Upper lobe of left lung (tissue), 6 donors: ENCODE measurements around the gene MOXD1. TPM values are rescaled to one million over a fixed set of nuclear protein-coding genes. Genes with fewer than 3 reads are reported as not detected.
"Not testable (repeated sequence)": the region's sequence is repeated elsewhere in the genome, so short reads cannot be mapped to it uniquely, and the experiment has no call there.

Experiments used
- ATAC-seq, 2 donors: fragments of 200-7000 bp; cut with Tn5 transposase; one replicate each; pipeline ENCODE4 v1.9.1; 2022; ENCODE audit warnings: mild to moderate bottlenecking in 2 of 2, moderate library complexity in 2 of 2; ENCODE audit not compliant: low FRiP score in 2 of 2
- DNase-seq, 2 donors: peaks; one replicate each; pipeline ENCODE4 v3.0.0-alpha.2; 2019 to 2020
- H3K27ac ChIP-seq, 4 donors: fragments of 200-600 bp; sonication (generic); one replicate each; pipeline ENCODE4 v1.5.1; 2016 to 2019
- H3K27me3 ChIP-seq, 4 donors: fragments of 200-600 bp; sonication (generic); one replicate each; pipeline ENCODE4 v1.5.1; 2017 to 2019
- H3K36me3 ChIP-seq, 4 donors: fragments of 200-600 bp; sonication (generic); one replicate each; pipeline ENCODE4 v1.5.1; 2016 to 2019
- H3K4me1 ChIP-seq, 4 donors: fragments of 200-600 bp; sonication (generic); one replicate each; pipeline ENCODE4 v1.5.1; 2018 to 2019
- H3K4me3 ChIP-seq, 4 donors: fragments of 200-600 bp; sonication (generic); one replicate each; pipeline ENCODE4 v1.5.1; 2017 to 2019; ENCODE audit warnings: mild to moderate bottlenecking in 2 of 4, moderate library complexity in 1 of 4
- H3K9me3 ChIP-seq, 4 donors: fragments of 200-600 bp; sonication (generic); one replicate each; pipeline ENCODE4 v1.5.1; 2018 to 2019
- CTCF ChIP-seq, 6 experiments: fragments of 450-650 bp in 4 of 6; fragments of 200-600 bp in 2 of 6; sonication (generic) in 2 of 6; IDR thresholded peaks; one replicate each; pipeline ENCODE4 v1.5.1; 2016 to 2019; ENCODE audit warnings: antibody characterized with exemption in 6 of 6
- EP300 ChIP-seq, 4 donors: sonication (generic); formaldehyde crosslinking; IDR thresholded peaks; one replicate each; pipeline ENCODE4 v1.5.1; 2017; ENCODE audit warnings: antibody characterized with exemption in 4 of 4, control low read depth in 2 of 4
- POLR2A ChIP-seq, 4 donors: fragments of 450-650 bp; IDR thresholded peaks; one replicate each; pipeline ENCODE4 v1.5.1; 2016 to 2017; ENCODE audit warnings: antibody characterized with exemption in 4 of 4, mild to moderate bottlenecking in 2 of 4
- POLR2AphosphoS5 ChIP-seq, 2 donors: sonication (generic); formaldehyde crosslinking; IDR thresholded peaks; one replicate each; pipeline ENCODE4 v1.5.1; 2017; ENCODE audit warnings: antibody characterized with exemption in 2 of 2
- WGBS, 2 donors: methylation state at CpG; one replicate each; pipeline ENCODE4 v1.1.5; 2017 to 2018; 5-methylcytosine and 5-hydroxymethylcytosine counted together
- total RNA-seq, 6 donors: library from RNA; depleted of rRNA in 4 of 6; stranded (reverse); fragments of >200 nt in 4 of 6; gene quantifications; one replicate each; pipeline versions ENCODE4 v1.1.0 to v1.2.1, GENCODE V29; 2016 to 2021
- donor health status: DM: no; HTN: no; CAD: no; lungs with moderate emphysema.
- donor health status: DM: no; HTN: yes; CAD: no; lungs with severe emphysema.

Gene MOXD1
- total RNA-seq, 6 donors from 2014 or later, result 3.5 to 24.4 (median 11.0) TPM

GRCh38 chr6:132361101-132361500, 40.2 kb downstream of the MOXD1 start:
- H3K4me1 ChIP-seq, result no peaks in the 10 kb centered on the region

GRCh38 chr6:132359886-132360285, 41.4 kb downstream of the MOXD1 start:
- Histone ChIP-seq H3K4me1 (no peaks in the 10 kb centered on the region), H3K27ac (no peak overlapping the region), H3K9me3 (no peaks in the 10 kb centered on the region), H3K4me3 (no peak overlapping the region), H3K27me3 (no peaks in the 10 kb centered on the region), H3K36me3 (no peaks in the 10 kb centered on the region)
- TF ChIP-seq POLR2A (IDR thresholded peaks at IDR 0.05) (no peak), EP300 (IDR thresholded peaks at IDR 0.05) (no peak), CTCF (IDR thresholded peaks at IDR 0.05) (no peak), POLR2AphosphoS5 (IDR thresholded peaks at IDR 0.05) (no peak)
- no peak for ATAC-seq
- no peak for DNase-seq
- WGBS, 2 donors, result 71 to 78% methylated on average over 2 of the region's 2 CpGs

More at GRCh38 chr6:132361101-132361500, 40.2 kb downstream of the MOXD1 start:
- no peak overlapping the region for H3K4me3 ChIP-seq
- H3K36me3 ChIP-seq, result no peaks in the 10 kb centered on the region
- no peak for ATAC-seq
- no peaks in the 10 kb centered on the region for H3K27me3 ChIP-seq
- no peaks in the 10 kb centered on the region for H3K9me3 ChIP-seq
- no peak for TF ChIP-seq EP300 (IDR thresholded peaks at IDR 0.05)
- 54 to 75% methylated on average over 1 of the region's 1 CpG for WGBS, 2 donors
- no peak for DNase-seq
- H3K27ac ChIP-seq, result no peak overlapping the region

- Histone ChIP-seq H3K4me1 (no peaks in the 10 kb centered on the region), H3K36me3 (no peaks in the 10 kb centered on the region), H3K27ac (no peak overlapping the region), H3K27me3 (no peaks in the 10 kb centered on the region), H3K4me3 (no peak overlapping the region), H3K9me3 (no peaks in the 10 kb centered on the region)
- ATAC-seq (no peak), DNase-seq (no peak)
- TF ChIP-seq POLR2A (IDR thresholded peaks at IDR 0.05), result no peak
- no peak for TF ChIP-seq CTCF (IDR thresholded peaks at IDR 0.05)
- no peak for TF ChIP-seq POLR2AphosphoS5 (IDR thresholded peaks at IDR 0.05)
- TF ChIP-seq EP300 (IDR thresholded peaks at IDR 0.05), result no peak
Measured at GRCh38 chr6:132357120-132357519, 44.2 kb downstream of the MOXD1 start.

GRCh38 chr6:132354517-132355167, 46.6 kb downstream of the MOXD1 start:
- Histone ChIP-seq H3K9me3 (no peaks in the 10 kb centered on the region), H3K27ac (no peak overlapping the region), H3K36me3 (no peaks in the 10 kb centered on the region), H3K4me3 (no peak overlapping the region), H3K4me1 (no peaks in the 10 kb centered on the region), H3K27me3 (no peaks in the 10 kb centered on the region)
- TF ChIP-seq POLR2AphosphoS5 (IDR thresholded peaks at IDR 0.05) (no peak), POLR2A (IDR thresholded peaks at IDR 0.05) (no peak), CTCF (IDR thresholded peaks at IDR 0.05) (no peak), EP300 (IDR thresholded peaks at IDR 0.05) (no peak)
- DNase-seq (no peak), ATAC-seq (no peak)
- 68 to 87% methylated on average over 6 to 7 of the region's 7 CpGs for WGBS, 2 donors

- H3K4me3 ChIP-seq, H3K27ac ChIP-seq, H3K9me3 ChIP-seq, H3K4me1 ChIP-seq, DNase-seq, H3K27me3 ChIP-seq, H3K36me3 ChIP-seq, ATAC-seq: not testable (repeated sequence)
- 62 to 72% methylated on average over 3 of the region's 3 CpGs for WGBS, 2 donors
Measured at GRCh38 chr6:132351986-132352385, 49.3 kb downstream of the MOXD1 start.

- Histone ChIP-seq H3K4me3 (no peak overlapping the region), H3K36me3 (no peaks in the 10 kb centered on the region), H3K27ac (no peak overlapping the region), H3K4me1 (no peaks in the 10 kb centered on the region), H3K9me3 (peaks cover 0 to 8% (median 0%) of the 10 kb centered on the region in 4 donors), H3K27me3 (no peaks in the 10 kb centered on the region)
- 63 to 71% methylated on average over 1 of the region's 1 CpG for WGBS, 2 donors
- TF ChIP-seq CTCF (IDR thresholded peaks at IDR 0.05) (no peak), POLR2A (IDR thresholded peaks at IDR 0.05) (no peak), POLR2AphosphoS5 (IDR thresholded peaks at IDR 0.05) (no peak), EP300 (IDR thresholded peaks at IDR 0.05) (no peak)
- ATAC-seq (no peak), DNase-seq (no peak)
Measured at GRCh38 chr6:132348231-132348630, 53.0 kb downstream of the MOXD1 start.
